Measurements from ENCODE around the gene KRT5.

- no peak for TF ChIP-seq CTCF (conservative IDR thresholded peaks at IDR 0.05)
- no peak for TF ChIP-seq ZFX (IDR thresholded peaks at IDR 0.05)
These were observed 12.4 kb upstream of the KRT5 start for GRCh38 chr12:52532636-52533035.
